Stimulated activated CD8-positive, alpha-beta memory T cell treated with anti-CD3 and anti-CD28 coated beads, Interleukin-4, amount 100 ng/mL, for 4 hours (primary cell): ENCODE data around the gene SETBP1.
"Not testable (repeated sequence)": the region's sequence is repeated elsewhere in the genome, so short reads cannot be mapped to it uniquely, and the experiment has no call there.

Source experiments
- DNase-seq, 2 donors: peaks; one replicate each; pipeline ENCODE4 v3.0.0-alpha.2; 2020; ENCODE audit warnings: low read depth in 2 of 2, low spot score in 1 of 2

SETBP1 gene

DNA sequence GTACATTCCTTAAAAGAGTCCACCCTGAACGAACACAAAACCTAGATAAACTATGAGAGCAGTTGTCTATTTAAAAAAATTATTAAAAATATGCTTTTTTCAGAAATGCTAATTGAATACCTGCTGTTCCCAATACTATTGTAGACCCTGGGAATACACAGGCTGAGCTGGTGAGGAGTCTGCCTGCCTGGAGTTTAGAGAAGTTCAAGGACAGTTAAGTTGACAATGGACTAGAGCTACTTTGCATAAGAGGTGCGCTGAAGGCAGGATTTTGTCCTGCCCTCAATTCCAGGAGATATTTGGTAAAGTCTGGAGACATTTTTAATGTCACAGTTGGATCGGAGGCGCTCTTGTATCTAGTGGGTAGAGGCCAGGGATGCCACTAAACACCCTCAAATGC is 110.2 kb downstream of the SETBP1 start:
- DNase-seq, result no peak

DNA sequence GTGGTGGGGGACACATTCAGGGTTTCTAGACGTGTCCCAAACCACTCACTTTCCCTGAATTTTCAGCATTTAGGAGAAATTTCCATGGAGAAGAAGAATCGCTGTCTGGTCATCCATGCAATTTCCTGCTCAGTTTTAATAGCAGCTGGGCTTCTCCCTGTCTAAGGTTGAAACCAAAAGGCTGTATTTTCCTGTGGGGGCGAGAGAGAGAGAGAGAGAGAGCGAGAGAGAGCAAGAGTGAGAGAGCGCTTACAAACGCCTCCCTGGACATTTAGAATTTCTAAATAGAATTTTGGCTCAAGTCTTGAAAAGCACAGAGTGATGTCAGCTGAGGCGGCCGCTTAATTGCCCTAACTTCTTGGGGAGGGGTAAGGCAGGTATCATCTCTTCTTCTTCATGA is 110.8 kb downstream of the SETBP1 start:
- DNase-seq, result no peak

DNA sequence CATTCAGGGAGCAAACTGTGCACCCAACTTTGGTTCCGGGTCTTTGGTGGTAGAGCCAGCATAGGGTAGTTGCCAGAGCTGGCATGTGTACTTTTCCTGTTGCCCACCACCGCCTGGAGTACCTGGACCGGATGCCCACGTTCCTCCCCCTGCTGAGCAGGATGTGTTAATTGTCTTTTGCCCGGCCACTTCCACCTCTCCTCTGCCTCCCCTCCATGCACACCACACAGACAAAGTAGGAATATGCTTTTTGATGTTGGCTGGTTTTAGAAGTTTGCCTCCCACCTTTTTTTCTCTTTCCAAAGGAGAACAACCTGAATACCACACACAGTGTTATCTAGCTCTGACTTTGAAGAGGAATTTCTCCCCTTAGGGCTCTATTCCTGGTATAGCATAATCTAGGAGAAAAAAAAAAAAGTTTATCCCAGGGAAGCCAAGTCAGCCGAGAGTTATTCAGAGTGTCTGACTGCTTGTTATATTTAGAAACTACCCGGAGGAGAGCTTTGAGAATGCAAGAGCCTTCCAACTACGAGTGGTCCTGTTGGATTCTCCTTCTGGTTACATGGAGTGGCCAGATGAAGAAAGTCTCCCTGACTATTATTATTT is 111.9 kb downstream of the SETBP1 start:
- DNase-seq, result no peak

DNA sequence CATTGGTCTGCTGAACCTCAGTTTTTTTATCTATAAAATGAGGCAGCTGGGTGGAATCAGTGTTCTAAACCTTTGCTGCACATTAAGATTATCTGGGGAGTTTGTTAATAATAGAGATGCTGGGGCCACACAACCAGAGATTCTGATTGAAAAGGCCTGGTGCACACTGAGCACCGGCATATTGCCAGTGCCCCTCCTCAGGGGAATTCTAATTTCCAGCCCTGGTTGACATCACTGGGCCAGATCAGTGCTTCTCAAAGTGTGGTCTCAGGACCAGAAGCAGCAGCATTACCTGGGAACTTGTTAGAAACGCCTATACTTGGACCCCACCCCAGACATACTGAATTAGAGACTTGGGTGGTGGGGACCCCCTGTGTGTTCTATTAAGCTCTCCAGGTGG is 112.5 kb downstream of the SETBP1 start:
- DNase-seq, result no peak

DNA sequence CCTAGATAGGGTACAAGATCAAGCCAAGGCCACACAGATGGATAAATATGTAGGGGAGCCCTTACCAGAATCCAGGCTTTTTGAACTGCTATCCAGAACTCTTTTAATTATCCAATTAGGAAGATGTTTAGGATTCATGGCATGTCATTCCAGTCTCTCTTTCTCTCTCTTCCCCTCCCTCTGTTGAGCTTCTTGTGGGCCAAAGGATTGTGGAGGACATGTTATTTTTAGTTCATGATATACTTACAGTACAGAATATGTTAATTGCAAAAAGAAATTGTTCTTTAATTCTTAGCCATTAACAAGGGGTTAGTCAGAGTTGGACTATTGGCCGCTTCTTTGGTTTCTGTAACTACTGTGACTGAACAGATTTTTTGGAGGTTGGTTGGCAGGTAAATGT is 113.0 kb downstream of the SETBP1 start:
- no peak for DNase-seq

DNA sequence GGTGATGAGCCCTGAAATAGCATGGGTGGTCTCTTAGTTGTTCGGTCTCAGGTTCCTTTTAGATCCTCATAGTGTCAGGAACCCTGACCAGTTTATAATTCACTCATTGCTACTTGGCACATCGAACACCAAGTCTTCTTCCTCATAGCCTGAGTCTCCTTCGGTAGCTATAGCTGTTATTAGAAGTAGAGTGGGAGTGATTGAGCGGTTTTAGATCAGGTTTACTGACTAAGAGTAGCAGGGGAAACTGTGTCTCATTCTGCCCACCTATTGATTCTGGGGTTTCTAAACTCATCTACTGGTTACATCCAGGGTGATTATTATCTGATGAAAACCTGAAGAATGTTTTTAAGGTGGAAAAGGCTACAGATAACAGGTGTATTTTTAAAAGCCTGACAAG is 114.6 kb downstream of the SETBP1 start:
- no peak for DNase-seq

DNA sequence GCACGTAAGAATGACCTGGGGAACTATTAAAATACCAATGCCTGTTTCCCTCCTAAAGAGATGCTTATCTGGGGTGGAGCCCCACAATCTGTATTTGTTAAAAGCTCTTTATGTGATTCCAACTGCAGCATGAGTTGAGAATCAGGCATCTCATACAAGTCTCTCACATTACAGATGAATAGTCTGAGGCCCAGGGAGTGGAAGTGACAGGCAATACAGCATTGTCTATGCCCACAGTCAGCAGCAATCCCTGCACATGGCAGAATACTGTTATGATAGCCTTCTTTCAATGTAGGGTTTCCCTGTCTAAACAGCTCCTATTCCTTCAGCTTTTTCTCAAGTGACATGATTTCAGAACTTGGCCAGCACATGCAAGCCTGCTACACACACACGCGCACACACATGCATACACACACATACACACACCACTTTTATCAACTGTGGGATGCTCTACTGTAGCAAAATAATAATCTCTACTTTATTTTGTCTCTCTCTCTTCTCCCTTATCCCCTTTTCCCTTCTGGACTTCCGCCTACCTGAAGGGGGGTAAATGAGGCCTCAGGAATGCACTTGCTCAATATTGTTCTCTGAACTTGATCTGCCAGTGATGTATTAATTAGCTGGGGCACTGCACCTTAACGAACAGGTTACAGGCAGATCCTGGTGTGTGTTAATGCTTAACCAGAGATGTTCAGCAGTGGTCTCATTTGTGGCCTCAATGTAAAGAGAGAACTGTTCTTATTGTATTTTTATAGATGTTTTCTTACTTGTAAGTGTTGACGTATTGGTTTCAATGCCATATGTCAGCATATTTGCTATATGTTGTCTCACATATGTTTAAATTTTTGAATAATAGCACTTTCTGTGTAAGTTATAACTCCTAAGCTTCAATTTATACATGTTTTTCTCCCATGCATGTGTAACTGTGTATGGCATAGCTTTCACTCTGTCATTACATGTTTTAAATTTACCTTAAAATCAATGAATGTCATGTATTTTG is 116.0 kb downstream of the SETBP1 start:
- DNase-seq, result no peak

DNA sequence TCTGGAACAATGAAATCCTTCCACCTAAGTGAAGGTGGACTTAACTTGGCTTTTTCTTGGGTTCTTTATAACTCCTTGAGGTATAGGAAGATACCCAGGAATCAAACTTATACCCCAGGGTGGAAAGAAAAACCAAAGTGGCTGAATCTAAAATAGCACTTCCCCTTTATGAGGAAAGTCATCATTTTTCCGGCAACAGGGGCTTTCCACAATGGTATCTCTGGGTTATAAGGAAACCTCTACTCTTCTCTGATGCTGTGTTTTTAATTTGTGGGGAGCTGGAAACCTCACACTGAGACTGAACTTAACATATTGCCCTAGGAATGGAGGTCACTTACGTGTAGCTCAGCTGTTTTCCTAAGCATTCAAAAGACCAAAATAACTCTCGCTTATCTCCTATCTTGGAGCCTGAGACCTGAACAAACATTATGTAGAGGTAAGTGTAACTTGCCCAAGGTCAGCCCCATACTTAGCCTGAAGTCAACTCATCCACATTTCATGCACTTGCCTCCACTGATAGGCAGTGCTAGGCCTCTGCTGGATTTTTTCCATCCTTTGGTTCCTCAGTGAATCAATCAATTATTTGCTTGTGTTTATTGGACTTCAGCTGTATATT is 117.9 kb downstream of the SETBP1 start:
- DNase-seq, result no peak

DNA sequence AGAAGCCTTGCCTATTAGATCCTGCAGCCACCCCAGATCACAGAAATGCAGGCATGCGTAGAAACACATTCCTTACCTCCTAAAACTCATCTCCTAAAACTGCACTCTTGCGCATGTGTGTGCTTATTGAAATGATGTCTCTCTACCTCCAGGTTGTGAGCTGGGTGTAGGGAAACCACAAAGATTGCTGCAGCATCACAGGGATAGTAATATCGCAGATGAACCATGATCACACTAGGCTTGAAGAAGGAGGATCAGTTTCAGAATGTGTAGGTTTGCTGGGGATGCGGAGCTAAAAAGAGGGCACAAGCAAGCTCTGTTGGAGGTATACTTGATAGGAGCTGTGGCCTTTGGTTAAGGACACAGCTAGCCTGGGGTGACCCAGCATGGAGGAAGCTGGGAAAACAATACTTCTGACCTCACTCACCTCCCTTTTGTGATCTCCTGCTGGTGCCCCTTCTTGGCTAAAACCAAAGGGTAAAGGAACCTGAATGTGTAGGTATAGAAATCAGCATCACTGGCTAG is 118.8 kb downstream of the SETBP1 start:
- no peak for DNase-seq

DNA sequence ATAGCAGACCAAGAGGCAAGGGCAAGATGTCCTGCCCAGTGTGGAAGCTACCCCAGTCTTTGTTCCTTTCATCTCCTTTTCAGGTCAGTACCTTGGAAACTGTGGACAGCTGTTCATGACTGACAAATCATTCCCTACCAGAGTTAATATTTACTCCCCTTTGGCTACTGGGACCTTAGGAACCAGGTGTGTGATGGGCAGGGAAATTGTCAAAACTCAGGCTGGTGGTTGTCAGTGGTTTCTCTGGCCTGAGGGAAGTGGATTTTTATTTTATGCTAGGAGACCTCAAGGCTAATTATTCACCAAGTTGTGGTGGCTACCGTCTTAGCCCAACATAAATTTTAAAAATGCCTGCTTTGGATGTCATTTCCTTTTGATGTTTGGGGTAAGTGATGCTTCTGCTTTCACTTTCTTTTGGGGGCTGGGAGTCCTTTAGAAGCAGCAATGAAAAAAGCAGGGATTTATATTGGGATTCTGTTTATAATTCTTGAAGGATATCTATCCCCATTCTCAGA is 119.3 kb downstream of the SETBP1 start:
- no peak for DNase-seq

DNA sequence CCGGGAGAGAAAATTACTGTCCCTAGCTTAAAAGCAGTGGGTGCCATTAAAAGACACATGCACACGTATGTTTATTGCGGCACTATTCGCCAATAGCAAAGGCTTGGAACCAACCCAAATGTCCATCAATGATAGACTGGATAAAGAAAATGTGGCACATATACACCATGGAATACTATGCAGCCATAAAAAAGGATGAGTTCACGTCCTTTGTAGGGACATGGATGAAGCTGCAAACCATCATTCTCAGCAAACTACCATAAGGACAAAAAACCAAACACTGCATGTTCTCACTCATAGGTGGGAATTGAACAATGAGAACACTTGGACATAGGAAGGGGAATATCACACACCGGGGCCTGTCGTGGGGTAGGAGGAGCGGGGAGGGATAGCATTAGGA is 120.1 kb downstream of the SETBP1 start:
- not testable (repeated sequence) for DNase-seq

DNA sequence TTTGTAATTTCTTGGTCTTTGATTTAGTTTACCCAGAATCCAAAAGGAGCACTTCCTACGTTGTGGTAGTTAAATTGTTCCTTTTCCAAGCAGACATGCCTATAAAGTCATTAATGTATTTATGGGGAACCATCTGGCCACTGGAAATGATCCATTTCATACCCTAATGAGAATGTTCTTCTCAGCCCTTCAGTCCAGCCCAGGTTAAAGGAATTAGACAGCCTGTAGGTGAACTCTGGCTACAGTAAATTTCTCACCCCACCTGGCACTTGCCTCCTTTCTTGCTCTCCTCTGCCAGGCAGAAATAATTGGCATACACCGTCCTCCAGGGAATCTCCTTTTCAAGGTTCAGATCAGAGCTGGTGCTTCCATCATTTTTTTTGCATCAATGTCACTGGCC is 121.1 kb downstream of the SETBP1 start:
- no peak for DNase-seq

DNA sequence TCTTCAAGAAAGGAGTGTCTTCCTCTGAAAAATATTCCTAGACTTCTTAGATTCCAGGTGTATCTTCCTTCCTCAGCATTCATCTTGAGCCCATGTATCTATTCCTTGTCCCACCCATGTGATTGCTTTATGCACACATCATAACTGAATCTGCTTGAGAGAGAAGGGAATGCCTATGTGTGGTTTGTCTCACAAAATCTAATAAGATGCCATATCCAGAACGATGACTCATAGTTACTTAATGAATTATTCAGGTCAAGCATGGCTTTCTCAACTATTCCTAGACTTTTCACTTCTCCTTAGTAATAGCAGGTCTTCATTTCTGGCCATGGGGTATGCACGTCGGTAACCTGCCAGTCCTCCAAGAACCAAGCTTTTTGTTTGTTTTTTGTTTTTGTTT is 121.8 kb downstream of the SETBP1 start:
- no peak for DNase-seq

DNA sequence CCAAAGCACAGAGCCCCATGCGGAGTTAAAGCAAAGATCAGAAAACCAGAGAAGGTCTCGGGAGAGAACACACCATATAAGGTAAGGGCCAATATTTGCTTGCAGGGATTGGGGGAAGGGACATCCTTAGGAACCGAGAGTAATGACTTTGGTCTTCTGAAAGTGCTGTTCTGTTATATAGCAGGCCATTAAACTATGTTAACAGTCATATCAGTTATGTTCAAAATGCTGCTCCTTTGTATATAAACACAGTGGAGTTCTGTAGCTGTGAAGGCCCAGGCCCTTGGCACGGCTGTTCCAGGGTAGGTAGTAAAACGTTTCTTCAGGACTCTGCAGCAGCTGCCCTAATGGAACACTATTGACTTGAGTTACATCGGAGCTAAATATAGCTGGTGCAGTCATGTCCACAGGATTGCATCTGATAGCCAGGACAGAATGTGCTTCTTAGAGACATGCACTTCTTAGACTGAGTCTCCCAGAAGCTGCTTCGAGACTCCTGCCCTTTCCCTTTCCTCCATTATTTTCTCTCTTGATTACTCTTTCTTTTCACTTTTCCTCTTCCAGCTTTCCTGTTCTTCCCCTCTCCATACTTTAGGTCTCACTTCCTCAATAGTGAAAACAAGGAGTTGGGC is 122.4 kb downstream of the SETBP1 start:
- no peak for DNase-seq

DNA sequence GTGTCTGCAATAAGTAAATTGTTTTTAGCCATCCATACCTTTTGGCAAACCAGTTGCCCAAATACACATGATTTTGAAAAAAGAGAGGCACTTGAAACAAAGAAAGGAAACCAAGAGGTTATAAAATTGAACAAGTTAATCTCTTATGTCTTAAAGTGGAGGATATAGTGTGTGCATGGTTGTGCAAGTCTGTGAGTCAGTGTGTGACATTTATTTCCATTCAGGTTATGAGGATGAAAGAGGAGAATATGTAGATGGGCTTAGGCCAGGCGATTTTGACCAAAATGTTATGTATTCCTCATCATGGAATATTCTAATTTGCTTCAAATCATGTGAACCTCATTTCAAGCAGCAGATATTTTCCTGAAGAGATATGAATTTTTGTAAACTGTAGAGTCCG is 123.3 kb downstream of the SETBP1 start:
- no peak for DNase-seq

DNA sequence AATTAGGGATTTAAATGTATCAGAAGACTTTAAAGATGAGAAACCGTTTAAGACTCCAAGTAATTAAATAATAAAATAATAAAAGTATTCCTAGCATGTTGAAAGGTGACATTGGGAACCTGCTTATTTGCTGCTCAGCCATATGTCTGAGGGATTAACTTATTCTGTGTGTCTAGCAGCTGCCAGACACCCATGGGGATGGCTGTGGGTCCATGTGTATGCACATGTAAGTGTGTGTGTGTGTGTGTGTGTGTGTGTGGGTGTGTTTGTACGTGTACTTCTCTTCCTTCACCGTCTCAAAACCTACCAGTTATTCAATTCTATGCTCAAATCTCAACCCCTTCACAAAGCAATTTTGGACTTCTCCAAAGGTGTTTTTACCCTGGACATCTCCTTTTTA is 124.5 kb downstream of the SETBP1 start:
- no peak for DNase-seq

DNA sequence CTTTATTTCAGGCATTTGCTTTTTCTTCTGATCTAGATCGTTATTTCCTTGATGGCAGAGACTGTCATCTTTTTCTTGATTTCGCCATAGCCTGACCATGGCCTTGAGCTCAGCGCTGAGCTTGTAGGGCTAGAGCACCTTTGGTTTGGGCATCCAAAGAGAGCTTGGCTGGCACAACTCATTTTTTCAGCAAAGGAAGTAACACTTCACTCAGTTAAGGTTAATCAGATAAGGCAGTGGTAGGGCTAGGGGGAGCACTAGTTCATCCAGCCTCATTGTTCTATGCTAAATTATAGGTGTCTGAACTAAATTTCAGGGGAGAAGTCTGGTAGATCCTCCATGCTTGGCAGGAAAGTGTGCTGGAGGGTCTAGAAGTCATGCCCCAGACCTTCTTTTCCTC is 125.0 kb downstream of the SETBP1 start:
- DNase-seq, result no peak

DNA sequence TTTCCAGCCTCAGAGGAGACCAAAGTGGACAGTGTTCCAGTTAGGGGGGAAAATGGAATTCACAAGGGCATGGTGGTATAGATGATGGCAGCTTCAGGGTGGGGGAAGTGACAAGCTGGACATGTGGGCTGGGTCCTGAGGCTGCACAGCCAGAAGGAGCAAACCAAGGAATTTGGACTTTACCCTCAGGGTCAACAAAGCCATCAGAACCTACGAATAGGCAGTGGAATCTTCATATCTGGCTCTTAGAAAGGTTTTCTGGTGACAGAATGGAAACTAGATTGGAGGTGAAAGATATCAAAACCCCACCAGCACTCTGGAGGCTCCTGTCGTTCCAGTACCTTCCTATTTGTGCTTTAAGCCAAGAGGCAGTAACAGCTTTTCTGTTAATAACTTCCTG is 127.1 kb downstream of the SETBP1 start:
- DNase-seq, result no peak

DNA sequence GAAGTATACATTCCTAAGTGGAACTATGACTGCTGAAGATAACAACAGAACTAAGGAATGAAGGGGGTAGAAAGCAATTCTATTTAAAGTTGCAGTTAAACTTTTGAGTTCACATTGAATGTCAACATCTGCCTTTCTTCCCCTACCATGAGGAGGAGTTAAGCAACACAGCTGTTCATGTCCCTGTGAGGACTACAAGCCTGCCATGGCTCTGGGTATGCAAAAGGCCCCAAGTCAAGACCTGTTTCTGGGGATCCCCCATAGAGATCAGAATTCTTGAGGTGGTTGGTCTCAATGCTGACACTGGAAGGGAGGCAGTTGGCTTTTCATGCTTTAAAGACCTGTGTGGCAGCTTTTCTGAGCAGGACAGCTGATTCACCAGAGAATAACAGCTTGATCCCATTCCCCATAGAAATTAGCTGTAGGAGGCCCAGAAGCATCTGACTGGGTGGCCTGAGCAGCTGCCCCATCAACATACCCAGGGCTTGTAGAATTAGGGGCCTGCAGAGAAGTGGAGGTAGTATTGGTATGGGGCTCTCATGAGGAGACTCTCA is 131.0 kb downstream of the SETBP1 start:
- DNase-seq, result no peak

DNA sequence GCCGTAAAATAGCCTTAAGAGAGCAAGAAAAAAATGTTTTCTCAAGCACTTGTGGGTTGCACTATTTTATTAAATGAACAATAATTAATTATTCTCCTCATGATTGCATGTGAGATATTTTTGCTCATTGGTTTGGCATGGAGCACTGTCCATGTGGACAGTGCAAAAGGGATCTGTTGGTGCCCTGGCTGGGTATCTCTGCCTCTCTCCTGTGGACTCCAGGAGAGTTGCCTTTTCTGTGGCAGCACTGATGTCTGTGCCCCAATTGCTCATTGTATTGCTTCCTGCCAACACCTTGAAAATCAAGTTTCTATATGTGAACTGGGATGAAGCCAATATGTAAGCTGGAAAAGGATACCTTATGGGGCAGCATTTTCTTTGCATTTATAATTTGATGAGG is 131.7 kb downstream of the SETBP1 start:
- DNase-seq, result no peak

DNA sequence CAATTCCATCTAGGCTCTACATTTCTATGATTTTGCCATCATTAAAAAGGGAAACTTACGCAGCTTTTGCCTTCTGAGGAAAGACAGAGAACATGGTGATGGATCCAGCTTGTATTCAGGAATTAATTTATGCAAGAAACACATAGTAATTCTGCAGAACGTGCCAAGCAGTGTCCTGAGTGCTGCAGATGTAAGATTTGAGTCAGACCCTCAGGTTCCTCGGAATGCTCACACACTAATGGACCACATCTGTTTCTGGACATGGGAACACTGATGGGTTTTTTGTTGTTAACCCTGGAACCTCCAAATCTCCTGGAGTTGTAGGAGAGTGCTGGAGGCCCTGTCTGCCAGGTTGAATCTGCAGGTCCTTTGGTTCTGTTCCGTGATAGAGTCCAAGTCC is 132.9 kb downstream of the SETBP1 start:
- no peak for DNase-seq
